Spleen (tissue), 11 donors: ENCODE results near the gene NOTCH1. TPM values are rescaled to one million over a fixed set of nuclear protein-coding genes. Genes with fewer than 3 reads are reported as not detected.

Experiments used
- DNase-seq: peaks from one replicate; pipeline ENCODE4 v3.0.0-alpha.2; 2020
- H3K27ac ChIP-seq, 8 donors: fragments of 200-600 bp; sonication (generic) in 7 of 8; 1 replicate in 4 of 8; 2 replicates in 4 of 8; pipeline versions ENCODE4 v1.5.0 to v1.8.0; 2016 to 2021; ENCODE audit warnings: inconsistent platforms in 4 of 8, mild to moderate bottlenecking in 4 of 8, moderate library complexity in 1 of 8
- H3K27me3 ChIP-seq, 7 donors: fragments of 200-600 bp; sonication (generic) in 6 of 7; replicated peaks in 1 of 7; 1 replicate in 4 of 7; 2 replicates in 3 of 7; pipeline versions ENCODE4 v1.5.0 to v1.8.0; 2016 to 2021; ENCODE audit warnings: inconsistent platforms in 3 of 7, mild to moderate bottlenecking in 1 of 7
- H3K36me3 ChIP-seq, 6 donors: fragments of 200-600 bp; sonication (generic) in 5 of 6; 1 replicate in 4 of 6; 2 replicates in 2 of 6; pipeline versions ENCODE4 v1.5.0 to v1.8.0; 2016 to 2021; ENCODE audit warnings: inconsistent platforms in 2 of 6
- H3K4me1 ChIP-seq, 6 donors: fragments of 200-600 bp; sonication (generic) in 5 of 6; 1 replicate in 3 of 6; 2 replicates in 3 of 6; pipeline versions ENCODE4 v1.5.0 to v1.8.0; 2016 to 2021; ENCODE audit warnings: inconsistent platforms in 3 of 6
- H3K4me3 ChIP-seq, 8 donors: fragments of 200-600 bp; sonication (generic) in 7 of 8; 1 replicate in 4 of 8; 2 replicates in 4 of 8; pipeline versions ENCODE4 v1.5.0 to v1.8.0; 2016 to 2021; ENCODE audit warnings: inconsistent platforms in 4 of 8, mild to moderate bottlenecking in 4 of 8, moderate library complexity in 2 of 8
- H3K9me3 ChIP-seq, 8 donors: fragments of 200-600 bp; sonication (generic) in 7 of 8; 1 replicate in 4 of 8; 2 replicates in 4 of 8; pipeline versions ENCODE4 v1.5.0 to v1.8.0; 2016 to 2021; ENCODE audit warnings: inconsistent platforms in 4 of 8
- POLR2A ChIP-seq, 3 donors: fragments of 450-650 bp; IDR thresholded peaks; one replicate each; pipeline ENCODE4 v1.5.1; 2017; ENCODE audit warnings: antibody characterized with exemption in 3 of 3, mild to moderate bottlenecking in 1 of 3
- POLR2AphosphoS5 ChIP-seq, 3 donors: sonication (generic); formaldehyde crosslinking; IDR thresholded peaks; one replicate each; pipeline ENCODE4 v1.5.1; 2017; ENCODE audit warnings: antibody characterized with exemption in 3 of 3
- WGBS, 5 donors: extraction: QIAGEN DNeasy Blood & Tissue Kit in 3 of 5; methylation state at CpG; one replicate each; pipeline versions ENCODE4 v1.1.5 to v1.1.7; 2013 to 2018; 5-methylcytosine and 5-hydroxymethylcytosine counted together
- intact Hi-C: fragments of 100-400 bp; cut with DNase I; formaldehyde crosslinking; loops from one replicate; pipeline ENCODE4 v1.15.0; 2023; ENCODE audit warnings: low total_unique reads
- polyA plus RNA-seq, 3 donors: library from polyadenylated mRNA; stranded (reverse); fragments of 200-250 nt; gene quantifications; one replicate each; pipeline ENCODE4 v1.2.1, GENCODE V29; 2013
- total RNA-seq, 7 donors: library from RNA; depleted of rRNA in 3 of 7; stranded (reverse); fragments of >200 nt in 3 of 7; fragmentation: NEBNext Ultra II Directional in 4 of 7; extraction: Animal tissue kit (Norgen Biotek cat#: 25700) in 4 of 7; gene quantifications; one replicate each; pipeline versions ENCODE4 v1.1.0 to v1.2.1, GENCODE V29; 2016 to 2021
- TF ChIP-seq, protein P1 (sequence below), 11 experiments: fragments of 200-600 bp in 7 of 11; fragments of 450-650 bp in 4 of 11; sonication (generic) in 4 of 11; IDR thresholded peaks in 8 of 11; conservative IDR thresholded peaks in 3 of 11; 1 replicate in 7 of 11; 2 replicates in 4 of 11; pipeline versions ENCODE4 v1.4.0 to v1.8.0; 2016 to 2021; ENCODE audit warnings: antibody characterized with exemption in 11 of 11, inconsistent platforms in 4 of 11, mild to moderate bottlenecking in 1 of 11
- donor health status: healthy with polysubstance abuse.
- donor health status: DM: no; HTN: no; CAD: no; lungs with moderate emphysema.
- donor health status: DM: no; HTN: no; CAD: no.
- donor health status: Bipolar disorder and iron deficiency.
- donor health status: healthy.
- donor health status: DM: no; HTN: no; CAD: no.
- donor health status: DM: yes; HTN: yes; CAD: no.

NOTCH1 gene
- total and polyA plus RNA-seq, 10 donors = 4.9 to 140 (median 93.9) TPM

DNA sequence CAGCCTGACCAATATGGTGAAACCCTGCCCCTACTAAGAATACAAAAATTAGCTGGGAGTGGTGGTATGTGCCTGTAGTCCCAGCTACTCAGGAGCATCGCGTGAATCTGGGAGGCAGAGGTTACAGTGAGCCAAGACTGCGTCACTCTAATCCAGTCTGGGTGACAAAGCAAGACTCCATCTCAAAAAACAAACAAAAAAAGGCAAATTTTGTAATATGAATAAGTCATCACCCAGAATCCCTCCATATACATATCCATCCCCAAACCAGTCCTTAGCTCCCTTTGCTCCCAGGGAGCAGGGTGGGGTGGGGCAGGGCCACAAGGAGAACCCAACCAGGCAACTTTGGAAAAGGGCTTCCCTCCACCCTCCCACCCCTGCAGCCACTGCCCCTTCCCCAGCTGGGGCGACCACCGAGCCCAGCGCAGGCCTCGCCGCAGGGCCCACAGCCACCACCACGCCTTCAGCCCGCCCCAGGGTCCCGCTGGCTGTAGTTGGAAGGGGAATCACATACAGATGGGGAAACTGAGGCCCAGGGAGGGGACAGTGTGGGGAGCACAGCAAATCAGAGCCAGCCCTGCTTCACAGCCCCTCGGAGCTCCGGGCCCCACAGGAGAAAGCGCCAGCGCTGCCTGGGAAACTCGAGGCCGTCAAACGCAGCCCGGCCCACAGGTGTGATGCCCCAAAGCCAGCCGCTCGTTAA is 7.8 kb downstream of the NOTCH1 start:
- TF ChIP-seq POLR2A (IDR thresholded peaks at IDR 0.05) (no peak), POLR2AphosphoS5 (IDR thresholded peaks at IDR 0.05) (no peak)
- TF ChIP-seq, protein P1, sequence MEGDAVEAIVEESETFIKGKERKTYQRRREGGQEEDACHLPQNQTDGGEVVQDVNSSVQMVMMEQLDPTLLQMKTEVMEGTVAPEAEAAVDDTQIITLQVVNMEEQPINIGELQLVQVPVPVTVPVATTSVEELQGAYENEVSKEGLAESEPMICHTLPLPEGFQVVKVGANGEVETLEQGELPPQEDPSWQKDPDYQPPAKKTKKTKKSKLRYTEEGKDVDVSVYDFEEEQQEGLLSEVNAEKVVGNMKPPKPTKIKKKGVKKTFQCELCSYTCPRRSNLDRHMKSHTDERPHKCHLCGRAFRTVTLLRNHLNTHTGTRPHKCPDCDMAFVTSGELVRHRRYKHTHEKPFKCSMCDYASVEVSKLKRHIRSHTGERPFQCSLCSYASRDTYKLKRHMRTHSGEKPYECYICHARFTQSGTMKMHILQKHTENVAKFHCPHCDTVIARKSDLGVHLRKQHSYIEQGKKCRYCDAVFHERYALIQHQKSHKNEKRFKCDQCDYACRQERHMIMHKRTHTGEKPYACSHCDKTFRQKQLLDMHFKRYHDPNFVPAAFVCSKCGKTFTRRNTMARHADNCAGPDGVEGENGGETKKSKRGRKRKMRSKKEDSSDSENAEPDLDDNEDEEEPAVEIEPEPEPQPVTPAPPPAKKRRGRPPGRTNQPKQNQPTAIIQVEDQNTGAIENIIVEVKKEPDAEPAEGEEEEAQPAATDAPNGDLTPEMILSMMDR (IDR thresholded peaks at IDR 0.05 in 8 of 11, conservative IDR thresholded peaks at IDR 0.05 in 3 of 11) = no peak
- peaks cover 0 to 61% (median 16%) of the 10 kb centered on the region in 6 donors for H3K36me3 ChIP-seq
- WGBS, 5 donors = 68 to 72% (median 72%) methylated on average over 19 to 21 of the region's 21 CpGs
- intact Hi-C loops = loop anchor here (10.0 kb wide), 1 partner anchor 53 kb away; the partner anchor contains the start of gene SEC16A
- no peaks in the 10 kb centered on the region for H3K9me3 ChIP-seq
- H3K4me3 ChIP-seq = peak overlapping the region in 7 of 8 donors; percentile 4 to 60 (median 27)
- peaks cover 74 to 99% (median 93%) of the 10 kb centered on the region in 6 donors for H3K4me1 ChIP-seq
- no peaks in the 10 kb centered on the region for H3K27me3 ChIP-seq
- no peak for DNase-seq
- H3K27ac ChIP-seq = peak overlapping the region; percentile 85 to 100 (median 96)

DNA sequence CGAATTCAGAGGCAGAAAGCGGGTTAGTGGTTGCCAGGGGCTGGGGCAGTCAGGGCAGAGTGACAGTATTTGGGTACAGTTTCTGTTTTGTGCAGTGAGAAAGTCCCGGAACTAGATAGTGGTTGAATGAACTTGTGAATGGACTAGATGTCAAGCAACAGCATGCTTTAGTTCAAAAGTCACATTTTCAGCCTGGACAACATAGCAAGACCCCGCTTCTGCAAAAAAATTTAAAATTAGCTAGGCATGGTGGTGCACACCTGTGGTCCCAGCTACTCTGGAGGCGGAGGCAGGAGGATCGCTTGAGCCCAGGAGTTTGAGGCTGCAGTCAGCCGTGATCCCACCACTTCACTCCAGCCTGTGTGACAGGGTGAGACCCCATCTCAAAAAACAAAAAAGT is 8.4 kb downstream of the NOTCH1 start:
- TF ChIP-seq, protein P1 (IDR thresholded peaks at IDR 0.05 in 8 of 11, conservative IDR thresholded peaks at IDR 0.05 in 3 of 11) = no peak
- TF ChIP-seq POLR2AphosphoS5 (IDR thresholded peaks at IDR 0.05) (no peak), POLR2A (IDR thresholded peaks at IDR 0.05) (no peak)
- Histone ChIP-seq H3K27ac (peak overlapping the region in 6 of 8 donors; percentile 35 to 100 (median 99)), H3K4me1 (peaks cover 78 to 99% (median 94%) of the 10 kb centered on the region in 6 donors), H3K36me3 (peaks cover 0 to 55% (median 16%) of the 10 kb centered on the region in 6 donors), H3K4me3 (no peak overlapping the region), H3K9me3 (no peaks in the 10 kb centered on the region), H3K27me3 (peaks cover 0 to 3% (median 0%) of the 10 kb centered on the region in 7 donors)
- 84 to 95% (median 91%) methylated on average over 7 of the region's 7 CpGs for WGBS, 5 donors
- intact Hi-C loops = loop anchor here (10.0 kb wide), 1 partner anchor 53 kb away; the partner anchor contains the start of gene SEC16A
- DNase-seq = no peak

DNA sequence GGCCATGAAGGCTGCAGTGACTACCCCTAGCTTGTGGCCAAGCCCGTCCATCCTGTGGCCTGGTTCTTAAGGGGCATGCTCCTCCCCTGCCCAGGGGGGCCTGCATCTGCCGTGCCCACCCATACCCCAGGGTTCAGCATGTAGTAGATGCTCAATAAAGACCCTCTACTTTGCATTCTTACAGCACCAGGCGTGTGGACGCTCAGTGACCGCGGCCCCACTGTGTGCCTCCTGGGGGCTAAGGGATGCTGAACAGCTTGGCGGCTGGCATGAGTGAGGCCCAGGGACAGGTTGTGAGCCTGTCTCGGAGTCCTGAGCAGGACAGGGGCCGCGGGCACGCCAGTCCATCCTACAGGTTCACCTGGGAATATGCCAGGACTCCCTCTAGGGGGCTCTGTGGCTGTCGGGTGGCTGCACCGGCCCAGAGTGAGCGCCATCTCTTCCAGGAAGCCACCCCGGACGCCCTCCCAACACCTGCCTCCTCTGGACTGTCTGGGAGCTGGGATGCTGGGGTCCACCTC is 9.1 kb downstream of the NOTCH1 start:
- Histone ChIP-seq H3K27me3 (peaks cover 0 to 9% (median 0%) of the 10 kb centered on the region in 7 donors), H3K9me3 (no peaks in the 10 kb centered on the region), H3K27ac (peak overlapping the region in 4 of 8 donors; percentile 35 to 100 (median 99)), H3K4me3 (peak overlapping the region in 1 of 8 donors; percentile 9), H3K4me1 (peaks cover 82 to 99% (median 95%) of the 10 kb centered on the region in 6 donors), H3K36me3 (peaks cover 0 to 49% (median 14%) of the 10 kb centered on the region in 6 donors)
- WGBS, 5 donors = 77 to 88% (median 84%) methylated on average over 12 to 16 of the region's 16 CpGs
- TF ChIP-seq POLR2A (IDR thresholded peaks at IDR 0.05) = no peak
- no peak for TF ChIP-seq POLR2AphosphoS5 (IDR thresholded peaks at IDR 0.05)
- TF ChIP-seq, protein P1 (IDR thresholded peaks at IDR 0.05 in 8 of 11, conservative IDR thresholded peaks at IDR 0.05 in 3 of 11) = no peak
- no peak for DNase-seq
- intact Hi-C loops = loop anchor here (10.0 kb wide), 1 partner anchor 52 kb away; the partner anchor contains the start of gene SEC16A
